T47D (cell line): ENCODE data around the gene KCNAB2.

Source experiments
- DNase-seq, 2 experiments: peaks; one replicate each; pipeline versions ENCODE4 v3.0.0 to v3.0.0-alpha.2; 2011 to 2012; ENCODE audit warnings: low read depth in 1 of 2, low spot score in 1 of 2
- JUND ChIP-seq: IDR thresholded peaks from 2 replicates; pipeline ENCODE4 v1.6.1; 2012; ENCODE audit warnings: low read depth
- in situ Hi-C: cut with HindIII; loops from 2 replicates; pipeline ENCODE4 v1.10.0; 2016; ENCODE audit warnings: low sequenced_read_pairs, low pct_unique_long_range_greater_than_20kb

Gene KCNAB2

GRCh38 chr1:6111571-6111970 is 65.9 kb downstream of the KCNAB2 start:
- TF ChIP-seq JUND, result no peak
- in situ Hi-C loops, result no loop called here

GRCh38 chr1:6111991-6112689 is 66.5 kb downstream of the KCNAB2 start:
- TF ChIP-seq JUND, result no peak
- no peak for DNase-seq
- in situ Hi-C loops, result no loop called here

More at GRCh38 chr1:6111571-6111970, 65.9 kb downstream of the KCNAB2 start:
- DNase-seq, result no peak

DNA sequence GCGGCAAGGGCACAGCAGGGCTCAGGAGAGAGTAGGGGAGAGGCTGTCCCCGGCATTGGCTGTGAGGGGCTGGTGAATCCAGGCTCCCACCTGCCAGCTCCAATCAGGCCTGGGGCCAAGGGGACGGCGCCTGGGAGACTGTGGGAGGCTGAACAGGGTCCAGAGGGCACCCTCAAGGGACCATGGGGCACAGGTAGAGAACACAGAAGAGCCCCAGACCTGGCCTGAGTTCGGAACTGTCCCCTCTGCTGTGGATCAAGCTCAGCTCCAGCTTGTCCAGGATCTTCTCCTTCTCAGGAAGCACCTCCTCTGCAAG is 67.0 kb downstream of the KCNAB2 start:
- in situ Hi-C loops, result no loop called here
- no peak for TF ChIP-seq JUND
- DNase-seq, result no peak

- no peak for DNase-seq
- in situ Hi-C loops, result no loop called here
Measured at GRCh38 chr1:6113116-6113515, 67.4 kb downstream of the KCNAB2 start.

GRCh38 chr1:6113745-6114144 is 68.1 kb downstream of the KCNAB2 start:
- in situ Hi-C loops, result no loop called here
- DNase-seq, result no peak
- TF ChIP-seq JUND, result no peak

More at GRCh38 chr1:6113116-6113515, 67.4 kb downstream of the KCNAB2 start:
- no peak for TF ChIP-seq JUND

DNA sequence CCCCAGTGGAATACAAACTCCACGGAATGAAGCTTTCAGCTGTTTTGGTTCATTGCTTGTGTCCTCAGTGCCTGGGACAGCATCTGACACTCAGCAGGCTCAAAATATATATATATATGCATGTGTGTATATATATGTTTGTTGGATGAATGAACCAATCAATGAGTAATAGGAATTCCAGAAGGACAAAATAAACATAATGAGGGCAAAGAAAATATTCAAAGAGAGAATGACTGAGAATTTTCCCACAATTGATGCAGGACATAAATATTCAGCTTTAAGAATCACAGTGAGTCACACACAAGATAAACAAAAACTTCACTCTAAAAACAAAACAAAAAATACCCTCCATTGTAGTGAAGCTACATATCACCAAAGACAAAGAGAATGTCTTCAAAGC is 70.4 kb downstream of the KCNAB2 start:
- no peak for DNase-seq
- TF ChIP-seq JUND, result no peak
- in situ Hi-C loops, result no loop called here

- TF ChIP-seq JUND, result no peak
- in situ Hi-C loops, result no loop called here
- DNase-seq, result no peak
Measured at GRCh38 chr1:6117064-6117463, 71.4 kb downstream of the KCNAB2 start.

DNA sequence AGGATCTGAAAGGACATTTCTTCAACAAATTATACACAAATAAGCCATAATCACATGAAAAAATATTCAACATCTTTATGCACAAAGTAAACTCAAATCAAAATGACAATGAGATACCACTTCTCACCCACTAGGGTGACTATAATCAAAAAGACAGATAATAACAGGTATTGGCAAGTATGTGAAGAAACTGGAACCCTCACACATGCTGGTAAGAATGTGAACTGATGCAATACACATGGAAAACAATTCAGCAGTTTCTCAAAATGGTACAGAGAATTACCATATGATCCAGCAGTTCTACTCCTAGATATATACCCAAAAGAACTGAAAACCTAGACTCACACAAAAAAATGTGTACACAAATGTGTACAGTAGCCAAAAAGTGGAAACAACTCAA is 71.9 kb downstream of the KCNAB2 start:
- no peak for DNase-seq
- TF ChIP-seq JUND, result no peak
- in situ Hi-C loops, result no loop called here

DNA sequence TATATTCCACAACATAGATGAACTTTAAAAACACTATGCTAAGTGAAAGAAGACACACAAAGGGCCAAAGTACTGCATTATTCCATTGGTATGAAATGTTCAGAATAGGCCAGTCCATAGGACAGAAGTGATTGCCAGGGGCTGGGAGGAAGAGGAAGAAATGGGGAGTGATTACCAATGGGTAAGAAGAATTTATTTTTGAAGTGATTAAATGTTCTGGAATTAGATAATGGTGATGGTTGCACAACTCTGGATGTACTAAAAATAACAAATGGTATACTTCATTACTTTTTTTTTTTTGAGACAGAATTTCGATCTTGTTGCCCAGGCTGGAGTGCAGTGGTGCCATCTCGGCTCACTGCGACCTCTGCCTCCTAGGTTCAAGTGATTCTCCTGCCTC is 72.7 kb downstream of the KCNAB2 start:
- no peak for TF ChIP-seq JUND
- in situ Hi-C loops, result no loop called here
- no peak for DNase-seq

DNA sequence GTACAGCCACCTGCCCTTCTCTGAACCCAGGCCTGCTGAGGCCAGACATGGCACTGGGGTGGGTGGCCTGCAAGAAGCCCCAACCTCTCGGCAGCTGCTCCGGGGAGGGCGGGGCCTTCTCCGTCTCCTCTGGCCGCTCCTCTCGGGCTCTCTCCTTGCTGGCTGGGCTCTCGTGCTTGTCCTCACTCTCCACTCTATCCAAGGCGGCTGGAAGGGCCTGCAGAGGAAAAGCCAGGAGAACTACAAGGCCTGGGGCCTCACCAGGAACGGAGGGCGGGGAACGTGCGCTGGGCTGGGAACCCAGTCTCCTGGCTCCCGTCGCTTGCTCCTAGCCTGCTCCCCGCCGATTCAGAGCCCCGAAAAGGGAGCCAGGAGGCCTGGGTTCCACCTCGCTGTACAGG is 75.3 kb downstream of the KCNAB2 start:
- no peak for DNase-seq
- no peak for TF ChIP-seq JUND
- in situ Hi-C loops, result no loop called here

GRCh38 chr1:6121651-6122370 is 76.1 kb downstream of the KCNAB2 start:
- in situ Hi-C loops, result no loop called here

DNA sequence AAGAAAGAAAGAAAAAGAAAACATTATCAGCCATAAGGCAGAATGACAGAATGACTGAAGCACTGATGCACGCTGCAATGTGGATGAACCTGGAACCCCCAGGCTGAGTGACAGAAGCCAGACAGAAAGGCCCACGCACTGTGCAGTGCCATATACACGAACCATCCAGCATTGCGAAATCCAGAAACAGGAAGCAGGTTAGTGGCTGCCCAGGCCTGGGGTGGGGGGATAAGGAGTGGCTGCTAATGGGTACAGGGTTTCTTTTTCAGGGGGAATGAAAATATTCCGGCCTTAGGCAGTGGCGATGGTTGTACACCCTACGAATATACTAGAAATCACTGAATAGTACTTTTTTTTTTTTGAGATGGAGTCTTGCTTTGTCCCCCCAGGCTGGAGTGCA is 77.4 kb downstream of the KCNAB2 start:
- DNase-seq, result no peak

More at GRCh38 chr1:6121651-6122370, 76.1 kb downstream of the KCNAB2 start:
- DNase-seq, result no peak
- no peak for TF ChIP-seq JUND

DNA sequence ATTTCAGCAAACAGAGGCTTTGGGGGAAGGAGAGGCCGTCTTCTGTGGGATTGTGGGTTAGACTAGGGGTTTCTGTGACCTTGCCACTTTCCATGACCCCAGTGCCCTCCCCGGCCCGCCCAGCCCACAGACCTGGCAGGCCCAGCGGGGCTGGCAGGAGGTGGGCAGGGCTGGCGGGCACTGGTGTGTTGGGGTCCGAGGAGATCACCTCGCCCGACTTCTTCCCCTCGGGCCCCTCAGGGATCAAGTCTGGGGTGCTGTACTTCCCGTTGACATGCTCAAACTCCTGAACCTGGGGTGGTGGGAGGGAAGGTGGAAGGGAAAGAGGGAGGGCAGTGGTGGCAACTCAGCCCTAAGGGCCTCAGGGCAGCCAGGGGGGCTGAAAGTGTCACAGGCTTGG is 78.1 kb downstream of the KCNAB2 start:
- DNase-seq, result no peak
- TF ChIP-seq JUND, result no peak
- in situ Hi-C loops, result no loop called here

More for the DNA sequence above, 77.4 kb downstream of the KCNAB2 start:
- TF ChIP-seq JUND, result no peak
- in situ Hi-C loops, result no loop called here

GRCh38 chr1:6124341-6124740 is 78.7 kb downstream of the KCNAB2 start:
- in situ Hi-C loops, result no loop called here
- no peak for TF ChIP-seq JUND
- DNase-seq, result no peak
